SIG-M5 treated with dmso at 0.1 percent for 504 hours (cell line): Measurements from ENCODE around the gene GCK.

ENCODE experiments used
- DNase-seq: peaks from one replicate; lab custom pipeline; 2025; ENCODE audit not compliant: unreplicated experiment; lab: John Stamatoyannopoulos, UW

Gene GCK

GRCh38 chr7:44106311-44107065 is 82.8 kb downstream of the GCK start:
- no peak for DNase-seq

GRCh38 chr7:44105832-44106231 is 83.4 kb downstream of the GCK start:
- DNase-seq, result peak; percentile 35

- no peak for DNase-seq
Observed at GRCh38 chr7:44104860-44105771, 84.1 kb downstream of the GCK start.

GRCh38 chr7:44103923-44104859 is 85.0 kb downstream of the GCK start, which contains the start of gene AEBP1:
TSS of gene AEBP1 (plus strand) at chr7:44104345. CDS start at chr7:44104666, 321 bp downstream.
- no peak for DNase-seq

GRCh38 chr7:44103566-44103922 is 85.7 kb downstream of the GCK start:
- DNase-seq, result no peak

GRCh38 chr7:44102846-44103565 is 86.2 kb downstream of the GCK start:
- no peak for DNase-seq

- DNase-seq, result no peak
Observed at GRCh38 chr7:44101966-44102845, 87.0 kb downstream of the GCK start.

- DNase-seq, result no peak
Observed at GRCh38 chr7:44101303-44101965, 87.8 kb downstream of the GCK start.

GRCh38 chr7:44100458-44101302 is 88.6 kb downstream of the GCK start:
- no peak for DNase-seq

- no peak for DNase-seq
Observed at GRCh38 chr7:44099669-44100068, 89.6 kb downstream of the GCK start.

GRCh38 chr7:44098092-44099068 is 90.9 kb downstream of the GCK start:
- no peak for DNase-seq

GRCh38 chr7:44097064-44097932 is 91.9 kb downstream of the GCK start:
- no peak for DNase-seq

- no peak for DNase-seq
Observed at GRCh38 chr7:44096326-44096881, 92.8 kb downstream of the GCK start.

- DNase-seq, result no peak
Observed at GRCh38 chr7:44095781-44096180, 93.5 kb downstream of the GCK start.

- no peak for DNase-seq
Observed at GRCh38 chr7:44094883-44095592, 94.2 kb downstream of the GCK start.
